HepG2 (cell line): Measurements from ENCODE around the gene ICAM3. TPM values are rescaled to one million over a fixed set of nuclear protein-coding genes. Genes with fewer than 3 reads are reported as not detected.

Source experiments
- ARID3A ChIP-seq: IDR thresholded peaks from 2 replicates; pipeline ENCODE4 v1.6.1; 2012; ENCODE audit warnings: low read depth, low read length, improper control_type of control experiment
- CC2D1A ChIP-seq: sonication (generic); formaldehyde crosslinking; IDR thresholded peaks from 2 replicates; pipeline ENCODE4 v1.8.1; 2023; ENCODE audit warnings: mild to moderate bottlenecking, missing genetic modification reagents
- DZIP1 ChIP-seq: sonication (generic); formaldehyde crosslinking; IDR thresholded peaks from 2 replicates; pipeline ENCODE4 v1.5.0; 2020; ENCODE audit warnings: mild to moderate bottlenecking, missing genetic modification reagents
- ELK4 ChIP-seq: sonication (generic); formaldehyde crosslinking; IDR thresholded peaks from 2 replicates; pipeline ENCODE4 v1.9.0; 2021; ENCODE audit warnings: missing genetic modification reagents, borderline replicate concordance
- FOXJ3 ChIP-seq: sonication (generic); formaldehyde crosslinking; IDR thresholded peaks from 2 replicates; pipeline ENCODE4 v1.4.0; 2020; ENCODE audit warnings: missing genetic modification reagents, mild to moderate bottlenecking, borderline replicate concordance
- GATA4 ChIP-seq: sonication (generic); IDR thresholded peaks from 2 replicates; pipeline ENCODE4 v1.6.1; 2016; ENCODE audit warnings: antibody characterized with exemption, low read depth, borderline replicate concordance
- MLLT10 ChIP-seq: sonication (generic); formaldehyde crosslinking; IDR thresholded peaks from 2 replicates; pipeline ENCODE4 v1.4.0; 2020; ENCODE audit warnings: missing genetic modification reagents
- MTA1 ChIP-seq: sonication (generic); formaldehyde crosslinking; IDR thresholded peaks from 2 replicates; pipeline ENCODE4 v1.4.0; 2020; ENCODE audit warnings: missing genetic modification reagents, mild to moderate bottlenecking, borderline replicate concordance
- SNAI1 ChIP-seq: sonication (generic); formaldehyde crosslinking; IDR thresholded peaks from 2 replicates; pipeline ENCODE4 v1.5.0; 2020; ENCODE audit warnings: mild to moderate bottlenecking, missing genetic modification reagents, borderline replicate concordance
- SRSF4 ChIP-seq: fragments of 200-400 bp; formaldehyde crosslinking; IDR thresholded peaks from one replicate; pipeline ENCODE4 v1.6.1; 2018; ENCODE audit warnings: mild to moderate bottlenecking, low read depth, low read length, moderate library complexity; ENCODE audit not compliant: poor library complexity, severe bottlenecking
- THAP7 ChIP-seq: sonication (generic); formaldehyde crosslinking; IDR thresholded peaks from 2 replicates; pipeline ENCODE4 v1.8.1; 2023; ENCODE audit warnings: mild to moderate bottlenecking, missing genetic modification reagents
- ZNF383 ChIP-seq: sonication (generic); formaldehyde crosslinking; IDR thresholded peaks from 2 replicates; pipeline ENCODE4 v1.4.0; 2020; ENCODE audit warnings: missing genetic modification reagents, mild to moderate bottlenecking, borderline replicate concordance
- ZNF639 ChIP-seq: conservative IDR thresholded peaks from 2 replicates; pipeline ENCODE4 v1.6.1; 2018; ENCODE audit warnings: missing genetic modification reagents
- ZNF788 ChIP-seq: sonication (generic); formaldehyde crosslinking; IDR thresholded peaks from 2 replicates; pipeline ENCODE4 v1.5.0; 2020; ENCODE audit warnings: mild to moderate bottlenecking, missing genetic modification reagents, borderline replicate concordance
- polyA plus RNA-seq, 8 experiments: library from polyadenylated mRNA; depleted of rRNA in 3 of 8; stranded (reverse) in 7 of 8; unstranded in 1 of 8; fragments of >200 nt; fragmentation: Illumina TruSeq in 4 of 8; extraction: Trizol in 4 of 8; gene quantifications; 2 replicates each; pipeline versions ENCODE4 v1.2.1 to v1.2.3, GENCODE V29; 2011 to 2016; ENCODE audit warnings: low read depth in 4 of 8, missing spikeins in 1 of 8, mixed read lengths in 1 of 8; ENCODE audit not compliant: insufficient read depth in 1 of 8
- total RNA-seq, 5 experiments: library from RNA; depleted of rRNA; stranded (reverse); fragments of >200 nt; fragmentation: Illumina TruSeq; extraction: Trizol; gene quantifications; 2 replicates each; pipeline ENCODE4 v1.2.3, GENCODE V29; 2016; ENCODE audit warnings: low read depth in 1 of 5

Gene ICAM3
- total and polyA plus RNA-seq, 2 of the 13 experiments (the other 11 are each of a cell fraction or from before 2014, with no cell fraction given) = 14.1 to 21.0 TPM

- no peak for TF ChIP-seq ZNF639 (CRISPR knock-in tag)
- no peak for TF ChIP-seq MLLT10 (CRISPR knock-in tag)
- no peak for TF ChIP-seq FOXJ3 (CRISPR knock-in tag)
- no peak for TF ChIP-seq SRSF4
- TF ChIP-seq ZNF383 = no peak
- TF ChIP-seq ZNF788 (CRISPR knock-in tag) = no peak
- TF ChIP-seq SNAI1 (CRISPR knock-in tag) = peak; percentile 44; the same call in 1 of the 2 replicates
- no peak for TF ChIP-seq ARID3A
- TF ChIP-seq ELK4 (CRISPR knock-in tag) = no peak
- peak; percentile 50; the same call in 1 of the 2 replicates for TF ChIP-seq MTA1
- no peak for TF ChIP-seq CC2D1A (CRISPR knock-in tag)
- TF ChIP-seq THAP7 = 0 out of 2 replicates have a peak, but pooled peaks have one; percentile 59
- TF ChIP-seq DZIP1 (CRISPR knock-in tag) = no peak; the same call in 1 of the 2 replicates
- TF ChIP-seq GATA4 = no peak
Observed at GRCh38 chr19:10289167-10289835, 50.1 kb downstream of the ICAM3 start (continued).
